Loucy (cell line): ENCODE results near the gene TMEM269.

Experiments used
- CTCF ChIP-seq: fragments of 200-600 bp; sonication (generic); conservative IDR thresholded peaks from 2 replicates; pipeline ENCODE4 v1.5.1; 2014; ENCODE audit warnings: mild to moderate bottlenecking, antibody characterized with exemption, low read length
- EZH2phosphoT487 ChIP-seq: fragments of 200-600 bp; IDR thresholded peaks from 2 replicates; pipeline ENCODE4 v1.6.1; 2018; ENCODE audit warnings: antibody characterized with exemption, mild to moderate bottlenecking, moderate library complexity, borderline replicate concordance

- TF ChIP-seq EZH2phosphoT487 = no peak
- TF ChIP-seq CTCF = no peak
Measured at GRCh38 chr1:42849944-42850343, 65.2 kb downstream of the TMEM269 start.
